ENCODE data around the gene APLP2. TPM values are rescaled to one million over a fixed set of nuclear protein-coding genes. Genes with fewer than 3 reads are reported as not detected.

The APLP2 gene
- total RNA-seq, 1 experiment from 2014 or later, result 345 TPM

- ChIA-PET CTCF (no interaction called here), POLR2A (ENCODE audit: unreplicated experiment) (interaction anchor here (0.7 kb wide), 1 partner anchor 14 kb away, joined by 3 read pairs; no protein-coding TSS in a partner anchor)
- intact Hi-C loops (cut with micrococcal nuclease), result no loop called here
- Histone ChIP-seq H3K9me3 (ENCODE audit: low read length) (no peaks in the 10 kb centered on the region), H3F3A (ENCODE audit: low read length, unreplicated experiment) (peaks cover 6% of the 10 kb centered on the region), H3K9ac (ENCODE audit: low read length) (no peak overlapping the region), H3K27me3 (ENCODE audit: low read length) (no peaks in the 10 kb centered on the region), H3K36me3 (ENCODE audit: low read depth, low read length) (peaks cover 52% of the 10 kb centered on the region), H3K27ac (ENCODE audit: low read length) (no peak overlapping the region), H3K4me2 (ENCODE audit: low read length) (no peak overlapping the region), H3K4me1 (ENCODE audit: insufficient read depth, low read length) (peaks cover 34% of the 10 kb centered on the region), H3K9me2 (replicated peaks; ENCODE audit: low read length) (no peaks in the 10 kb centered on the region), H3K79me2 (ENCODE audit: low read length) (no peaks in the 10 kb centered on the region), H2AFZ (ENCODE audit: low read length) (no peak overlapping the region), H3K4me3 (ENCODE audit: low read length) (no peak overlapping the region), H4K20me1 (ENCODE audit: low read length) (no peaks in the 10 kb centered on the region)
- DNase-seq, result no peak
- ATAC-seq, result no peak
- no TSS peak for BruUV-seq (replicated peaks)
- no peak for TF ChIP-seq CTCF (conservative IDR thresholded peaks at IDR 0.05; ENCODE audit: low read depth, low read length)
- no peak for TF ChIP-seq EZH2phosphoT487 (IDR thresholded peaks at IDR 0.05; ENCODE audit: borderline replicate concordance, low read length)
- no peak for TF ChIP-seq EZH2 (IDR thresholded peaks at IDR 0.05; ENCODE audit: low read length, unreplicated experiment)
Observed at GRCh38 chr11:130144141-130144540, 74.4 kb downstream of the APLP2 start.

- peaks cover 45% of the 10 kb centered on the region for H3K36me3 ChIP-seq (ENCODE audit: low read depth, low read length)
- no peak overlapping the region for H3K4me3 ChIP-seq (ENCODE audit: low read length)
- no peaks in the 10 kb centered on the region for H3K79me2 ChIP-seq (ENCODE audit: low read length)
- no peak for TF ChIP-seq EZH2phosphoT487 (IDR thresholded peaks at IDR 0.05; ENCODE audit: borderline replicate concordance, low read length)
- TF ChIP-seq CTCF (conservative IDR thresholded peaks at IDR 0.05; ENCODE audit: low read depth, low read length), result no peak
- no peak for TF ChIP-seq EZH2 (IDR thresholded peaks at IDR 0.05; ENCODE audit: low read length, unreplicated experiment)
- no peaks in the 10 kb centered on the region for H3K27me3 ChIP-seq (ENCODE audit: low read length)
- no peak for ATAC-seq
- ChIA-PET CTCF (interaction anchor here (2.8 kb wide), 1 partner anchor 222 kb away, joined by 13 read pairs; no protein-coding TSS in a partner anchor), POLR2A (ENCODE audit: unreplicated experiment) (no interaction called here)
- H3K9ac ChIP-seq (ENCODE audit: low read length), result no peak overlapping the region
- DNase-seq, result no peak
- no peak overlapping the region for H3K4me2 ChIP-seq (ENCODE audit: low read length)
- no TSS peak for BruUV-seq (replicated peaks)
- H2AFZ ChIP-seq (ENCODE audit: low read length), result no peak overlapping the region
- H4K20me1 ChIP-seq (ENCODE audit: low read length), result no peaks in the 10 kb centered on the region
- peaks cover 34% of the 10 kb centered on the region for H3K4me1 ChIP-seq (ENCODE audit: insufficient read depth, low read length)
- peaks cover 6% of the 10 kb centered on the region for H3F3A ChIP-seq (ENCODE audit: low read length, unreplicated experiment)
- H3K27ac ChIP-seq (ENCODE audit: low read length), result peak overlapping the region; percentile 89
- intact Hi-C loops (cut with micrococcal nuclease), result no loop called here
- H3K9me3 ChIP-seq (ENCODE audit: low read length), result no peaks in the 10 kb centered on the region
- no peaks in the 10 kb centered on the region for H3K9me2 ChIP-seq (replicated peaks; ENCODE audit: low read length)
Observed at GRCh38 chr11:130144861-130145281, 75.2 kb downstream of the APLP2 start.

DNA sequence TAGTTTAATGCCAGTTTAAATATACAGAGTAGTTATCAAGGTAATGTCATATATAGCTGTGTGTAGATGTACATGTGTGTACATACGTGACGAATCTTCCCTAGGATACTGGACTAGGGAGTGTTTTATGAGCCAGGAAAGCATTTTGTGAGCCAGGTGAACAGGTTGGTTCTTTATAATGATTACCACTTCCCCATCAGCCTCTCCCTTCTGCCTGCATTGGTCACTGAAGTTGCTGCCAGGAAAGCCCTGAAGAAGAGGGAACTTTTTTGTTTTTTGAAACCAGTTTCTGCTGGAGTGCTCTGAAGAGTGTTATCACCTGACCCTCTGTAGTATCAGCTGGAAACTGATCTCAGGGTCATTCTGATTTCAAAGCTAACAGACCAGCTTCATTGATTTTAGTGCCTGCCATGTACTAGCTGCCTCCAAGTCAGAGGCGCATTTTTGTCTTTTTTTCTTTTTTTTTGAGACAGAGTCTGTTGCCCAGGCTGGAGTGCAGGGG is 75.7 kb downstream of the APLP2 start:
- H3K9me3 ChIP-seq (ENCODE audit: low read length), result no peaks in the 10 kb centered on the region
- H3K36me3 ChIP-seq (ENCODE audit: low read depth, low read length), result peaks cover 40% of the 10 kb centered on the region
- no peaks in the 10 kb centered on the region for H3K9me2 ChIP-seq (replicated peaks; ENCODE audit: low read length)
- ATAC-seq (peak; percentile 5; the same call in 1 of the 2 replicates), DNase-seq (peak; percentile 34)
- no peaks in the 10 kb centered on the region for H3K79me2 ChIP-seq (ENCODE audit: low read length)
- peaks cover 6% of the 10 kb centered on the region for H3F3A ChIP-seq (ENCODE audit: low read length, unreplicated experiment)
- ChIA-PET POLR2A (ENCODE audit: unreplicated experiment) (no interaction called here), CTCF (interaction anchor here (0.6 to 2.8 kb wide), 4 partner anchors 13 to 305 kb away, joined by 3 to 23 read pairs (median 8); no protein-coding TSS in a partner anchor)
- no peaks in the 10 kb centered on the region for H3K27me3 ChIP-seq (ENCODE audit: low read length)
- peak overlapping the region; percentile 48 for H3K9ac ChIP-seq (ENCODE audit: low read length)
- TF ChIP-seq EZH2phosphoT487 (IDR thresholded peaks at IDR 0.05; ENCODE audit: borderline replicate concordance, low read length) (no peak), CTCF (conservative IDR thresholded peaks at IDR 0.05; ENCODE audit: low read depth, low read length) (no peak), EZH2 (IDR thresholded peaks at IDR 0.05; ENCODE audit: low read length, unreplicated experiment) (no peak)
- H3K4me3 ChIP-seq (ENCODE audit: low read length), result no peak overlapping the region
- no peak overlapping the region for H3K4me2 ChIP-seq (ENCODE audit: low read length)
- BruUV-seq (replicated peaks), result no TSS peak
- intact Hi-C loops (cut with micrococcal nuclease), result no loop called here
- peaks cover 34% of the 10 kb centered on the region for H3K4me1 ChIP-seq (ENCODE audit: insufficient read depth, low read length)
- H2AFZ ChIP-seq (ENCODE audit: low read length), result no peak overlapping the region
- peak overlapping the region; percentile 89 for H3K27ac ChIP-seq (ENCODE audit: low read length)
- no peaks in the 10 kb centered on the region for H4K20me1 ChIP-seq (ENCODE audit: low read length)
